GM12872 (cell line): ENCODE data around the gene SERPINB13.
"Not testable (repeated sequence)": the region's sequence is repeated elsewhere in the genome, so short reads cannot be mapped to it uniquely, and the experiment has no call there.

Experiments used
- CTCF ChIP-seq: IDR thresholded peaks from 3 replicates; pipeline ENCODE4 v1.5.1; 2011; ENCODE audit warnings: low read depth, mild to moderate bottlenecking, low read length, moderate library complexity; ENCODE audit not compliant: insufficient read depth

SERPINB13 gene

GRCh38 chr18:63624863-63625262 is 37.7 kb downstream of the SERPINB13 start:
- TF ChIP-seq CTCF, result no peak

GRCh38 chr18:63626431-63626830 is 39.3 kb downstream of the SERPINB13 start:
- TF ChIP-seq CTCF, result no peak

- TF ChIP-seq CTCF, result no peak
These were observed 40.7 kb downstream of the SERPINB13 start for GRCh38 chr18:63627819-63628218.

GRCh38 chr18:63637703-63638102 is 50.6 kb downstream of the SERPINB13 start:
- no peak for TF ChIP-seq CTCF

- not testable (repeated sequence) for TF ChIP-seq CTCF
These were observed 57.0 kb downstream of the SERPINB13 start, which contains the start of gene SERPINB4 for GRCh38 chr18:63644142-63644541. Gene SERPINB4, minus strand, starts transcription at chr18:63644256. Its CDS starts 679 bp downstream, at chr18:63643577.

- TF ChIP-seq CTCF, result no peak
These were observed 59.8 kb downstream of the SERPINB13 start for GRCh38 chr18:63646936-63647335.

GRCh38 chr18:63648241-63648640 is 61.1 kb downstream of the SERPINB13 start:
- no peak for TF ChIP-seq CTCF
